ENCODE results near the gene SLCO2A1.

Gene SLCO2A1

GRCh38 chr3:133880886-133881455 lies 148.8 kb downstream of the SLCO2A1 start:
- no peak for DNase-seq

- DNase-seq, result peak; percentile 8
Measured at GRCh38 chr3:133880287-133880686, 149.4 kb downstream of the SLCO2A1 start.

GRCh38 chr3:133878518-133878917 lies 151.2 kb downstream of the SLCO2A1 start:
- no peak for DNase-seq
